Cortex of kidney (tissue), 1 donor: Measurements from ENCODE around the gene TEKT5.

Source experiments
- DNase-seq: peaks from one replicate; lab custom pipeline; 2025; lab: John Stamatoyannopoulos, UW

The TEKT5 gene

DNA sequence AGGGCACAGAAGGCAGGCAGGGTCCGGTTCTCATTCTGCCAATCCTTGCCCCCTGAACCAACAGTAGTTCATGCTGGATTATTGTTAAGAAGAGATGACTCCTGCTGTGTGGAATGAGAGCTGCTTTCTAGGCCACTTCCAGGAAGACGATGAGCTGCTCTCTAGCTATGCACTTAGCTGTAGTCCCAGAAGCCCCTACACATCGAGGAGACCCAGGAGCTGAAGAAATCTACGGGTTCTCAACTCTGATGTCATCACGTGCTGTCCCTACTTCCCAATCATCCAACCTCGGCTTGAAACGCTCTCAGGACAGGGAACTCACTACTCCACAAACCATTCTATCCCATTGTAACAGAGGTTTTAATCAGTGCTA, 85.3 kb downstream of the TEKT5 start:
- DNase-seq = no peak

DNA sequence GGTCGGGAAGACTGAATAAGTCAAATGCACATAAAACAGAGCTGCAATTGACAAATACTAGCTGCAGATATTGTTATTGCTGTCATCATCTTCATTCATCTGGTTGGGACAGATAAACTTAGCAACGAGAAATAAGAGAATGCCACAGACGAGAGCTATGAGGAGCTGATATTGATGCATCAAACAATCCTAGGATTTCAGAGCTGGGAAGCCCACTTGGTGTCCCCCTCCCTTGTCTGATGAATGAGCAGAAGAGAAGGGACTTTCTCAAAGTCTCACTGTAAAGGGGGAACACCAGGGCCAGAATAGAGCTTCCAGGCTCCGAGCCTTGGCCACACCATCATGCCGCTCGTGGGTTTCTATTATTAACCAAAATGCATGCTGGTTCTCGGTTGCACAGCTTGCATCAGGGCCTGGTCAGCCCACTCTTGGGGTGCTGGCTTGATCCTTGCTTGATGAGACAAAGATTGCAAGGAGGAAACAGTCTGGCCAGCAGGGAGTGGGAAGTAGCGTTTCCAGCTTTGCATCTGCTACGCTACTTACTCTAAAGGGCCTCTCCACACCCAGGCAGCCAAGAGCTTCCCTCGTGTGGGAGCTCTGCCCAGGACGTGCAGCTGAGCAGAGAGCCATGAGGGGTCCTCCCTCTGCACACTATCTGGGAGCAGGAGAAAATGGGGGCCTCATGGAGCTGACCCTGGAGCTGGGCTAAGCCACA, 85.9 kb downstream of the TEKT5 start:
- no peak for DNase-seq

DNA sequence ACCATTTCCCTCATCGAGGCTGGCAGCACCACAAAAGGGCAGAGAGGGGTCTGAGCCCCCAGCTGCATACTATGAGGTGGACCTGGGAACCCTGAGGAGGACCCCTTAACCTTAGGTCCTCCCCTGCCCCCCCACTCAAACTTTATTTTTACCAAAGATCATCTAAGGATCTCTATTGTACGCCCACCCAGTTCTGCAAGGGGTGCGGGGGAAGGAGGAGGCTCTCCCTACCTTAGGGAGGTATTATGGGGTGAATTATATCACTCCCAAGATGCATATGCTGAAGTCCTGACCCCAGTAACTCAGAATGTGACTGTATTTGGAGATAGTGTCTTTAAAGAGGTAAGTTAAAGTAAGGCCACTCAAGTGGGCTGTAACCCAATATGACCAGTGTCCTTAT, 87.6 kb downstream of the TEKT5 start:
- no peak for DNase-seq

DNA sequence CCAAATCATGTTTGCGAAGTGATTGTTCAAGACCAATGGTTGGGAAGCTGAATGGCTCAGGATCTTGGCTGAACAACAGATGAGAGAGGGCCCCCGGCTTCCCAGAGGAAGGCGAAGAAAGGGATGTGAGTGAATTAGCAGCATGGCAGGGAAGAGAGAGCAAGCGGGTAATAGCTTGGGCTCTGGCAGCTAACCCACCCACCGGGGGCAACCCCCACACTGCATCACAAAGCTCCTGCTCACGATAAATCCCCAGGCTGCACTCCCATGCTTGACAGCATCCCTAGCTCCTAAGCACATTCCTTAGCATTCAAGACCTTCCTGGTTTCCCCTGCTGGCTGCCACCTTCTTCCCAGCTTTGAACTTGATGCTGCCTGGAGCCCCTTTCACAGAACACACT, 88.1 kb downstream of the TEKT5 start:
- no peak for DNase-seq

DNA sequence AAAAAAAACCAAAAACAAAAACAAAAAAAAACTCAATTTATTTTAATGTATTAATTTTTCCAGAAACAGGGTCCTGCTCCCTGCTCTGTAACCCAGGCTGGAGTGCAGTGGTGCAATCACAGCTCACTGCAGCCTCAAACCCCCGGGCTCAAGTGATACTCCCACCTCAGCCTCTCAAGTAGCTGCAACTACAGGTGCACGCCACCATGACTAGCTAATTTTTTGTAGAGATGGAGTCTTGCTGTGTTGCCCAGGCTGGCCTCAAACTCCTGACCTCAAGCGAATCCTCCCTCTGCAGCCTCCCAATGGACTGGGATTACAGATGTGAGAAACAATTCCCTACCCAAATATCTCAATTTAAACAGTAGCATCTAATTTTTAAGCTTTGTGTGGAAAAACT, 89.1 kb downstream of the TEKT5 start:
- no peak for DNase-seq

DNA sequence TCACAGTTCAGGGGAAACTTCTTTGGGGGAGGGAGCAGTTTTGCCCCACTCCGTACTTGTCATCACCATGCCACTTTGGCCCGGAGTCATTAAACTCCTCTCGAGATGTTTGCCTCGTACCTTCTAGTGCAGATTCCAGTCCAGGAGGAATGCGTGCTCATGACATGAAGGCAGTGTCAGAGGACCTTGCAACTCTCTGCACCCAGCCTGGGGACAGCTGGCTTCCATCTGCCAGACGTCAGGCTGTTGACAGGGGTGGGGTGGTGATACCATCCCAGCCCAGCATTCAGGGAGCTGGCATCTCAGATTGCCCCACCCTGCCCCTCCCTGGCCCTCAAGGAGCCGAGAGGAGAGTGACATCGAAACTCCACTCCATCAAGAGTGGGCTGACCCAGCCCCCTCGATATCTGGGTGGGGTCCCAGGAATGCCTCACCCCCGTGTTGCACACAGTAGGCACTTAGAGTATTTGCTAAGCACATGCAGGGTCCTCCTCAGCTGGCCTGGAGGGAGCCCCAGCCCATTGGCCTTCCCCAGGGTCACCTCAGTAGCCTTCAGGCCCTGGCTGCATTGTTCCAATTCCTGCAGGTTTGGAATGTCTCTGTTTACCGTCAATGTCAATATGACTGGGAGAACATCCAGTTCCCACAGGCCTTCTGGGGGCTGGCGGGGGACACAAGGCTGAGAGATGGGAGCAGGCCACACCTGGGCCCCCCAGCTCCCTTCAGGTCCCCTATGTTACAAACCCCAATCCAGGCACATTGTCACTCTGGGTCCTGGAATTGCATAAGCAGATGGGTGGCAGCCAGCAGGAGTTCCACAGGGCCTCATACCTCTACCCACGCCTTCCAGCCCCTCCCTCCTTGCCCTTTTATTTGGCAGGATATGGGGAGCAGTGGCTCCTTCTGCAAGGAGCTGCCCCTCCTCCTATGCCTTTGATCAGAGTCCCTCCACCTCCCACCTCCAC, 93.0 kb downstream of the TEKT5 start:
- DNase-seq = no peak

DNA sequence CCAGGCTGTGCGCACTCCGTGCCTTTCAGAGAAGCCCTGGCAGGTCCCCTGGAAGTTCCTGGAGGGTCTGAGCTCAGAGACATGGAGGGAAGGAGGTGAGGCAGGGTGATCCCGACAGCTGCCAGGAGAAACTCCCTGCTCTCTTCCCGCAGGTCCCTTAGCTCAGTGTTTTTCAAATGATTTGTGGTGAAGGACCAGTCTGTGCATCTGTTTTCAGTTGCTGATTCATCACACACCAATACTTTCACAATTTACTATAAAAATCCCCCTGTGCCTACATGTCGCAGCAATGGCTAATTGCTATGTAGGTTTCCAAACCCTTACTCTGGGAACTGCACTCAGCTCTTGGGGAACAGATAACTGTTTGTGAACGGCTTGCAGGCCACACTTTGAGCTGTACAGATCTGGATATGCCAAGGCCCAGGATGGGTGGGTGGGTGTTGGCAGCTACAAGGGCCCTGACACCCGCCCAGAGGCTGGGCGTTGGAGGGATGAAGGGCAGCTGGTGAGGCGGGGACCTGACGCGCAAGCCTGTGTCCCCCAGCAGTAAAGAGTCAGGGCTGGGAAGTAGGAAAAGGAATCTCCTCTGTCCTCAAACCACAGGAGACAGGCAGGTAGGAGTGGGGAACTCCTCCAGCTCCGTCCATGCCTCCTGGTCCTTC, 93.8 kb downstream of the TEKT5 start:
- no peak for DNase-seq

DNA sequence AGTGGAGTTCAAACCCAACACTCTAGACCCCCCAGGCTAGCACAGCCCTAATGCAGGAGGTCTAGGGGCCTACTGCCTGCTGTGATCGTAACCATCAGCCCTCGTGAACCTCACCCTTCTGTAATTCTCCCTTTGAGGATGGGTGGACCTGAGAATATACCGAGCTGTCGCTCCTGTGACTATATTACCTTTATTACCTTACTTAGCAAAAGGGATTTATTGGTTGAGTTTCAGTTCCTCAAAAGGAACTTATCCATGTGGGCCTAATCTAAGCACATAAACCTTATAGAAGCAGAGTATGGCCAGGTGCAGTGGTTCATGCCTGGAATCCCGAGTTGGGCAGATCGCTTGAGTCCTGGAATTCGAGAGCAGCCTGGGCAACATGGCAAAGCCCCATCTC, 95.1 kb downstream of the TEKT5 start:
- no peak for DNase-seq

DNA sequence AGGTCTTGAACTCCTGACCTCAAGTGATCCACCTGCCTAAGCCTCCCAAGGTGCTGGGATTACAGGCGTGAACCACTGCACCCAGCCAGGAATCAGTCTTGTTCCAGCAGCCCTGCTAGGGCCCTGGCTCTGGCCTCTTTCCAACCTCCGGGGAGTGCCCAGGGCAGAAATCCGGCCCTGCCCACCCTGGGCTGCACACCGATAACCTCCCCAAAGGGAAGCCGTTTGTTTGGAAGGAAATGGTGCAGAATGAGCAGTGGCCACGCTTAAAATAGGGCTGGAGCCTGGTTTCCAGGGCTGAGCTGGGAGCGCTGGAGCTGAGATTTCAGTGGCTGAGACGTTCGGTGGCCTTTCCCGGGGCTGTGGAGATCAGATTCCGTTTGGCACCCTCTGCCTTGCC, 96.6 kb downstream of the TEKT5 start:
- DNase-seq = no peak

DNA sequence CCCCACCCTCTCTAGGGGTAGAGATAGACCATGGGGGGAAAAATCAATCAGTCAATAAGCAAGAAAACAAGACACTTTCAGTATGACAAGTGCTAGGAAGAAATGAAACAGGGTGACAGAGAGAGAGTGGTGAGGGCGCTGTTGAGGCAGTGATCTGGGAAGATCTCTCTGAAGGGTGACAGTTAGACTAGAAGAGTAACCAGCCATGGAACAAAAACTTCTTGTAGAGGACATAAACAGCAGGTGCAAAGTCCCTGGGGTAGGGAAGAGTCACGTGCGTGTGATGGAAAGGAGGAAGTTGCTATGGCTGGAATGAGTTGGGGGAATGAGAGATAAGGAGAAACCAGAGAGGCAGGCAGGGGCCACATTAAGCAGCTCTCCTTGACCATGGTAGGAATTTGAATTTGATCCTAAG, 97.5 kb downstream of the TEKT5 start:
- DNase-seq = no peak

DNA sequence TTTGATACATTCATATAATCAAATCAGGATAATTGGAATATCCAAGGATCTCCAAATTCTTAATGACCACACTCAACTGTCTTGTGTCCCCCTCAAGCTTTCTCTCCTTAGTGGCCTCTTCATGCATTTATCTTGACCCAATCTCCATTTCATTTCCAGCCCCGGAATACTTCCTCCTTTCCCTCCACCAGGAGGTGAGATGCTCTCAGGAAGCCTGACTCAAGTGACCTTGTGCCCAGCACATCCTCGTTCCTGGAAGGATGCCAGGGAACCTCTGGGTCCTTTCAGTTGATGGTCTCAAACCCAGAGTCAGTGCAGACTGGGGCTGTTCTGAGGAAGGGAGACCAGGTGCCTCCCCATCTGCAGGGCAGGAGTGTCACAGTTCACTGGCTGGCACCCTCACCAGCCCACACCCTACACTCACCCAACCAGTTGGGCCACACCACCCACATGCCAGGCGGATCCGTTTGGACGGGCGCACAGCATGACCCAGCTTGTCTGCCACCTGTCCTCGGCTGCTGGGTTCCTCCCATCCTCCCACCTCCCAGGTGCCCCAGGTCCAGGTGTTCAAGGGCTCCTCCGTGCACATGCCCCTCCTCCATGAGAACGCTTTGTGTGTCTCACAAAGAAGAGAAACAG, 100.3 kb downstream of the TEKT5 start:
- no peak for DNase-seq

DNA sequence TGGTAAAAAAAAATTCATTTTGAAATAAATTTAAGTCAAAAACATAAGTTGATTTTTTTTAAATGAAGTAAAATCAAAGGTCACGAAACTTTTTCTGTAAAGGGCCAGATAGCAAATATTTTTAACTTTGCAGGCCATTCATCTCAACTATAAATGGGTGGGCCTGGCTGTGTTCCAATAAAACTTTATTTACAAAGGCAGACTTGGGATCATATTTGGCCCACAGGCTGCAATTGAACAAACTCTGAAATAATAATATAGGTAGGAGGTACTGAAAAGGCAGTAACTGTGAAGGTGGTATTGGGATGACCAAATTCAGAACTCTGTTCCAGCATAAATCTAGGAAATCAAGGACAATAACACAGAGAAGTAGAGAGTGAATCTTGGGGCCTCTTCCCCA, 102.1 kb downstream of the TEKT5 start:
- DNase-seq = no peak

DNA sequence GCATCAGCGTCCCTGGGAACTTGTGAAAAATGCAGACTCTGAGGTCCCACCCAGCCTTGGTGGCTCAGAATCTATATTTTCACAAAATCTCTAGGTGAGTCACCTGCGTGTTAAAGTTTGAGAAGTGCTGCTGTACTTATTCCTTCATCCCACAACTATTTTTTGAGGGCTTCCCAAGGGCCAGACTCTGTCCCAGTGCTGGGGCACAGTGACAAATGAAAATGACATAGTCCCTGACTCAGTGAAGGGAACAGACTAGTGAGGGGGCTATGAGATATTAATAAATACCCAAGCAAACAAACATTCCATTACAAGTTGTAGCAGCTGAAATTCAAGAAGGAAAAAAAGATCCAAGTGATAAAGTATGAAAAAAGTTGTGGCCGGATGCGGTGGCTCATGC, 104.4 kb downstream of the TEKT5 start:
- no peak for DNase-seq

DNA sequence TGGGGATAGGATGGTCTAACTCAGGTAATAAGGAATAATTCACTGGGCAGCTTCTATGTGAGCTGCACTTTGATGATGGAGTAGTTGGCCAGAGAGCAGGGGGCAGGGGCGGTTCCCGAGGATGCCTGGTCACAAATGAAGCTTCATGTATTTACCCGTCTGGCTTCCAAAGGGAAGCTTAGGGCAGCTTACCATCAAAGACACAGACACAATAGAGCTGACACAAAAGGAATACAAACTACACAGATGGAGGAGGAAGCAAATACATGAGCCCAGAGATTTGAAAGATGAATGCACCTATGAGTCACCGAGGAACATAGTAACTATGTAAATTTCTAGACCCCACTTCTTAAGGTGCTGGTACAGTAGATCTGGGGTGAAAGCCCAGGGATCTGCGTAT, 105.6 kb downstream of the TEKT5 start:
- DNase-seq = no peak

DNA sequence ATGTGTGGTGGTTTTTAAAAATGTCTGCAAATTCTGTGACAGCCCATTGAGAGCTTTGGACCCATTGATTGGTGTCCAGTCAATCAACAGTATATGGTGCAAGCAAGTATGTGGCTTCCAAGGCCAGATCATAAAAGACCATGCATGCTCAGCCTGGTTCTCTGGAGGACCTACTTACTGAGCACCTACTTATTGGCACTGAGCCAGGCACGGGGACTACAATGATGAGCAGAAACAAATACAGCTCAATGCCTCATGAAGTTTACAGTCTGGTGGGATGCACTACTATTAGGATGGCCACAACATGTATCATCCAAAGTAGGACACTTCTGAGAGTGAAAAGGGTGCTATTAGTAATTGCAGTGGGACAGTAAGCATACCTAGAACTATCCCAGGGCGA, 107.1 kb downstream of the TEKT5 start:
- DNase-seq = no peak

DNA sequence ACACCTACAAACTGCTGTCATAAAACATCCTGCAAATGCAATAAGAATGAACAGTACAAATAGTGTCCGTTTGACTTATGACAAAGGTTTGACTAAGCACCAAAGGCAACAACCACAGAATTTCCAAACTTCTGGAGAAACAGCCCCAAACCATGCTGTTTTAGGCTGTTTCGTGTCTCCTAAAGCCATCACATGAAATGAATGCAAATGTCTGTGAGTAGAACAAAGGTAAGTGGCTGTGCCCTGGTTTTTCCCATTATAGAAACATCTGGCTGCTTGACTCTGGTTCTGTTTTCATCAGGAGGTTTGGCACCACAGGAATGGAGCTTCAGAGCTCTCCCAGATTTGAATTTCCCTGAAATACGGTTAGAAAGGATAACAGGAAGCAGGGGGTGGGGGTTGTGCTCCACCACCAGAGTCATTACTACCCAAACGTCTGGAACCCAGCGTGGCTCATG, 109.7 kb downstream of the TEKT5 start:
- no peak for DNase-seq

DNA sequence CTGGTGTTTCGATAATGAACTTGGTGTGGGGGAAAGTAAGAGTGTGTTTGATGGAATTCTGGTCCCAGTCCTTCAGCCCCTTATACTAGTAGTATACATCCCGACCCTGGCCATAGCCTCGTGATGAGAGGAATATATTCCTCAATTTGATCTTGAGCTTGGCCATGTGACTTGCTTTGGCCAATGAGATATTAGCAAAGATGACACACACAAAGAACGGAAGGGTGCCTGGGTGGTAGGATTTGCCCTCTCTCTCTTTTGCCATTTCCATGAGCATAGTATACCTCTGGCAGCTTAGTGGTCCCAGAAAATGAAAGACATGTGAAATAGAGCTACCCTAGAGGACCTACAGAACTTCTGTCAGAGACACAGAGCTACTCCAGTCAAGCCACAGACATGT, 111.5 kb downstream of the TEKT5 start:
- no peak for DNase-seq

DNA sequence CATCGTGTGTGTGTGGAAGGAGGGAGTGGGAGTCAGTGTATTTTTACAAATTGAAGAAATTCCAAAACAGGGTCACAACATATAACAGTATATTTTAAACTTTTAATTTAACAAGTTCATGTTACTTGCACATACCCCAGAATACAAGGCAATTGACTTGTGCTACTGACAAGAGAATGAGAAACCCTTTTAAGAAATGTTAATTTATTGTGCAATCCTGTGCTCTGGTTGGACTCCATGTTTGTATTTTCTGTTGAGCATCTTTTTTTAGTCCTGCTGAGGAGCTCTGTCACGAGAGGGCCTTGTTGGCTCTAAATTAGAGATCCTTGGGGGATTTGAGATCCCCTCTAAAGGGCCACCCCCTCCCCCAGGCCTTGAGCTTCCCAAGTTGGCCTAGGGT, 113.2 kb downstream of the TEKT5 start:
- no peak for DNase-seq

DNA sequence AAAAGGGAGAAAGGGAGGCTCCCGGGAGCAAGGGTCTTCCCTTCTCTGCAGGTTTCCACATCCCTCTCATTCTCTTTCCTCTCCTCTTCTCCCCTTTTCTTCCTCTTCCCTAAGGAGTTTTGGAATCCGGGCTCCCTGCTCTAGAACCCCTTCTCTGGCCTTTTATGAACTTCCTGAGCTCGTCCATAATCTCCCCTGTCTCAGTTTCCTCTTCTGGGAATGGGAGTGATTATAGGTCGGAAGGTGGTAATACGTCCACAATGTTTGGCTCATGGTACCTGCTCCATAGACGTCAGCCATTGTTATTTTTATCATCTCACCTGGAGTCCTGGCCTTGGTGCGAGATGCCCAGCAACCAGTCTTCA, 113.9 kb downstream of the TEKT5 start:
- no peak for DNase-seq

DNA sequence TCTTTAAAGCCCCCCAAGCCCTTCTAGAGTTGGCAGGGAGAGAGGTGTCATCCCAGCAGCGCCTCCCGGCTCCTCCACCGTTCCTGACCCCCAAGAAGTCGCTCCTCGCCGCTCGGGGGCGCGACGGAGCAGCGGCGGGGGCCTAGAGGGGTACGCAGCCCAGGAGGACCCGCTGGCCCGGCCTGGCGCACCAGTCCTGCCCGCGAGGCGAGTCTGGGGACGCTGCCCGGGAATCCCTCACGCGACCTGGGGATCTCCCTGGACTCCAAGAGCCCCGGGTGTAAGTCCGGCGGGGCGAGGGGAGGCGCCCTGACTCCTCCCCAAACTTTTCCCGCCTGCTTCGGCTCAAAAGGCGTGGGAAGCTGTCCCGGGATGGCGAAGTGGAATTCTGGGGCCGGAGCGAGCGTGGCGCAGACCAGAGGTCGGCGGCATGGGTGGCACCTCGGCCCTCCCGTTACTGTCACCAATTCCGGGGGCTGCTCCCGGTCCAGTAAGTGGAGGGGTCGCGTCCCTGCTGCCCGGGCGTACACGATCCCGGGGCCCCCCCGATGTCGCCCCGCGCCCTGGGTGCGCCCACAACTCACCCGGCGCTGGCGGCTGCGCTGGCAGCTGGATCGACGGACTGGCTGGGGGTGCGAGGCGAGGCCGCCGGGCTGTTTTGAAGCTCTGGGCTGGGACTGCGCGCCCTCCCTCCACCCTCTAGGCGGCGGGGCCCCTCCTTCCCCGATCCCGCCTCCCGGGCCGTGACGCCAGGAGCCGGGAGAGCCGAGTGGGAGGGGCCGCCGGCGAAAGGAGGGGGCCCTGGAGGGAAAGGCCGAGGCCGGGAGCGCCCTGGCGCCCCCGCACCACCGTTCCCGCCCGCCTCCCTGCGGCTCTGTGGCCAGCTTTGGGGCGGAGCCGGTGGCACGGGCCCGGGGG, 114.5 kb downstream of the TEKT5 start, which contains the start of gene EMP2:
EMP2 (minus strand) TSS at position 634 of the 918 bp plus-strand sequence. CDS start 32,981 bp downstream, outside the sequence.
- DNase-seq = no peak

DNA sequence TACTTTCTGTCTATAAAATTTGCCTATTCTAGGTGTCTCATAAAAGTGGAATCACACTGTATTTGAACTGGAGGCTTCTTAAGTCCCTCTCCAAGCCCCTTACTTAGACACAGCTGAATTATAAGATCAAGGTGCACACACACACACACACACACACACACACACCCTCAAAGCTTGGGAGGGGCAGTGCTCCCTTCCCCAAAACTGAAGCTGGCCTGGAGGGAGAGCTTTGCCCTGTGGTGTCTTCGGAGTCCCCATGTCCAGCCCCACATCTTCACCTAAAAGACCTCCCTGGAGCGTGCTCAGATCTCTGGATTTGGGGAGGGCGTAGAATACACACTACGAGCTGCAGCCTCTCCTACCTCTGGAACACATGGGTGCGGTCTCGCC, 115.2 kb downstream of the TEKT5 start:
- no peak for DNase-seq
